GM18951 (cell line): Measurements from ENCODE around the gene ACTR1B.
"Not testable (repeated sequence)": the region's sequence is repeated elsewhere in the genome, so short reads cannot be mapped to it uniquely, and the experiment has no call there.

Experiments used
- POLR2A ChIP-seq: IDR thresholded peaks from 4 replicates; pipeline ENCODE4 v1.6.1; 2011; ENCODE audit warnings: mild to moderate bottlenecking; ENCODE audit not compliant: insufficient read length, insufficient read depth; ENCODE audit errors: extremely low read depth
- in situ Hi-C: fragments of 300-500 bp; cut with MboI; formaldehyde crosslinking; loops from one replicate; pipeline ENCODE4 v1.12.0; 2022; ENCODE audit warnings: low sequenced_read_pairs, mixed read lengths, inconsistent platforms; ENCODE audit not compliant: unreplicated experiment

Gene ACTR1B

DNA sequence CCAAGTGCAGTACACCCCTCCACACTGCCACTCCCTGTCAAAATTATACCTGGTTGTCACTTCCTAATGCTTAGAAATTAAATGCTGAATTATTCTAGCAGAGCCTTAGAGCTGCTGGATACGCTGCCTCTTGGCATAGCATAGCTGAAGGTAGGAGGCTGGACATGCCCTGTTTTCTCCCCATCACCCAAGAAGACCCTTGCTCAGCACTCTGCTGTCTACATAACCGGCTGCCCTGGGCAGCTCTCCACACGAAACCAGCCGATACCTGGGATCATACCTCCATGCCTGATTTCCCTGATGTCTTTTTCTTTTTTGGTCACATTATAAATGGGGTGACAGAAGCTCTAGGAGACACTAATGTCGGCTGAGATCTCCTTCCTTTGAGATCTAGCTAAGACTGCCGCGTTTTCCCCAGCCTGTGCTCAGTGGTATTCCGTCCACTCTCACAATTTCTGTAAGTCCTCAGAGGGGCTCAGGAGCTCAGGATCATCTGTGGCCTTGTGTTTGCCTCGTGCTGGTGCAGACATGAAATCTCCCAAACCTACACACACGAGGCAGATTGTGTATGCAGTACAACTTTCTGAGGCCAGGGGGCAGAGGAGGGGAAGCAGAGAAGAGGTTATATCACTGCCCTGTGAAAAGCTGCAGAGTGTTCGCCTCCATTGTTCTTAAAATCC lies 36.1 kb upstream of the ACTR1B start:
- in situ Hi-C loops: no loop called here
- no peak for TF ChIP-seq POLR2A

DNA sequence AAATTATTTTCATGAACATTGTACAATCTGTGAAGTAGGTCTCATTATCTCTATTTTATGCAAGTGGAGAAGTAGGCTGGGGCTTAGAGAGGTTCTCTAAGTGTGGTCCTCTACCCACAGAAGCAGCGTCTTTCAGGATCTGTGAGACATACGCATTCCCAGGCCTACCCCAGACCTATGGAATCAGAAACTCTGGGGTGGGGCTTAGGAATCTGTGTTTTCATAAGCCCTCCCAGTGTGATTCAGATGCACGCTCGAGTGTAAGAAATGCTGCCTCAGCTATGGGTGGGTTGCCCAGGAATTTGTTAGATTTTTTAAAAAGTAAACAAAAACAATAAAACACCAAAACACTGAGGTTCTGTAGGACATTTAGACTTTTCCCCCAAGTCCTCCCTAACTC lies 34.7 kb upstream of the ACTR1B start:
- TF ChIP-seq POLR2A: no peak
- in situ Hi-C loops: no loop called here

DNA sequence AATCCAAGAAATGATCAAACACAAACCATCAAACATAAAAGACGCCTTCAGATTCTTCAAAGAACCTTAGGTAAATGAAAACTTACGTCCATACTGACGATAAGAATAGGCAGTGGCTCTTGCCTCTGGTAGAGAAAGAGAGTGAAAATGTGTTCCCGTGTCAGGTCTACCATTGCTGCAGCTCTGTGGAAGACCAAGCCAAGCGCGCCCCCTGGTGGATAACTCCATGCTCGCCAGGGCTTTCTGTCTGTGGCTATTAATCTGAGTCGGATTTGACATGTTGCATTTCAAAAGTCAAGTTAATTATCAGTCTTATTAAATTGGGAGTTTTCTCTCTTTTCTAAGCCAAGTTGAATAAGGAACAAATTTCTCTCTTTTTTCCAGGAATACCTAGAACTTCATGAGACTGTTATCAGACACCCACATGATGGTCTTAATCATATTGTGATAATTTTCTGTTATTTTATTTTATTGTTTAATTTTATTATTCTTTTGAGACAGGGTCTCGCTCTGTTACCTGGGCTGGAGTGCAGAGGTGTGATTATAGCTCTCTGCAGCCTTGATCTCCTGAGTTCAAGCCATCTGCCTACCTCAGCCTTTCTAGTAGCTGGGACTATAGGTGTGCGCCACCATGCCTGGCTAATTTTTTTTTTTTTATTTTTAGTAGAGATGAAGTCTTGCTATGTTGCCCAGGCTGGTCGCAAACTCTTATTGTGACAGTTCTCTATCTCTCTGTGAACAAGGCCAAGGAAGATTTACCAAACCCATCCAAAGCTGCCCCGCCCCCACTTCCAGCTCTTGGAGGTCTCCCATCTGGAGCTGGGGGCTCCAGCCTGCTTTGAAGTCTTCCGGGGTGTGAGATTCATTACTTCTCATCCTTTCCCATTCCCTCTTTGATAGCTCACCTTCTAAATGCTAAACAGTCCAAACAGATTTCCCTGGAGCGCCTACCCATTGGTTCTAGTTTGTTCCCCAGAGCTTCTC lies 33.7 kb upstream of the ACTR1B start:
- in situ Hi-C loops: no loop called here
- no peak for TF ChIP-seq POLR2A

GRCh38 chr2:97695744-97696143 lies 31.9 kb upstream of the ACTR1B start:
- in situ Hi-C loops: no loop called here
- TF ChIP-seq POLR2A: no peak

- TF ChIP-seq POLR2A: no peak
- in situ Hi-C loops: no loop called here
These were observed 29.6 kb upstream of the ACTR1B start for GRCh38 chr2:97693476-97693875.

GRCh38 chr2:97691166-97691565 lies 27.3 kb upstream of the ACTR1B start:
- in situ Hi-C loops: no loop called here
- no peak for TF ChIP-seq POLR2A

GRCh38 chr2:97688062-97688827 lies 24.4 kb upstream of the ACTR1B start:
- no peak for TF ChIP-seq POLR2A
- in situ Hi-C loops: no loop called here

GRCh38 chr2:97687235-97687634 lies 23.4 kb upstream of the ACTR1B start:
- in situ Hi-C loops: not testable (repeated sequence)

DNA sequence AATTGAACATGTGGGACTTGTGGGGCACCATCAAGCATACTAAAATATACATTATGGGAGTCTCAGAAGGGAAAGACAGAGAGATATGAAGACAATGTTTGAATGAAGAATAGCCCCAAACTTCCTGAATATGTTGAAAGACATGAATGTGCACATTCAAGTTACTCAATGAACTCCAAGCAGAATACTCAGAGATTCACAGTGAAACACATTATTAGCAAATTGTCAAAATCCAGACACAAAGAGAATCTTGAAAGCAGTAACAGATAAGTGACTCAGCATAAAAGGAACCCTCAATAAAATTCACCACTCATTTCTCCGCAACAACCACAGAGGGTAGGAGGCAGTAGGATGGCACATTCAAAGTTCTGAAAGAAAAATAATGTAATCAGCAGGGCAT lies 14.5 kb upstream of the ACTR1B start:
- no peak for TF ChIP-seq POLR2A
- in situ Hi-C loops: no loop called here

DNA sequence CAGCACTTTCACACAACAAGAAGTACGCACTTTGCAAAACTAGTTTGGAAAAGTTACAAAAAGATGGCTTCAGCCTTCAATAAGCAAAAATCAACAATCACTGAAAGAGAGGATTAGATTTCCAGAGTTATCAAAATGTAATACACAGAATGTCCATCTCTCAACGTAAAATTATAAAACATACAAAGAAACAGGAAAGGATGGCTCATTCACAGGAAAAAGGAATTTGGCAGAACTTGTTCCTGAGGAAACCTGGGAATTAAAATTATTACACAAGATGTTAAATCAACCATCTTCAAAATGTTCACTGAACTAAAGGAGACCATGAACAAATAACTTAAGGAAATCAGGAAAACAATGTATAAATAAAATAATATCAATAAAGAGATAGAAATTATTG lies 13.6 kb upstream of the ACTR1B start:
- TF ChIP-seq POLR2A: no peak

GRCh38 chr2:97676620-97677019 lies 12.8 kb upstream of the ACTR1B start:
- no peak for TF ChIP-seq POLR2A
- in situ Hi-C loops: no loop called here

More for the DNA sequence above, 13.6 kb upstream of the ACTR1B start:
- in situ Hi-C loops: no loop called here

DNA sequence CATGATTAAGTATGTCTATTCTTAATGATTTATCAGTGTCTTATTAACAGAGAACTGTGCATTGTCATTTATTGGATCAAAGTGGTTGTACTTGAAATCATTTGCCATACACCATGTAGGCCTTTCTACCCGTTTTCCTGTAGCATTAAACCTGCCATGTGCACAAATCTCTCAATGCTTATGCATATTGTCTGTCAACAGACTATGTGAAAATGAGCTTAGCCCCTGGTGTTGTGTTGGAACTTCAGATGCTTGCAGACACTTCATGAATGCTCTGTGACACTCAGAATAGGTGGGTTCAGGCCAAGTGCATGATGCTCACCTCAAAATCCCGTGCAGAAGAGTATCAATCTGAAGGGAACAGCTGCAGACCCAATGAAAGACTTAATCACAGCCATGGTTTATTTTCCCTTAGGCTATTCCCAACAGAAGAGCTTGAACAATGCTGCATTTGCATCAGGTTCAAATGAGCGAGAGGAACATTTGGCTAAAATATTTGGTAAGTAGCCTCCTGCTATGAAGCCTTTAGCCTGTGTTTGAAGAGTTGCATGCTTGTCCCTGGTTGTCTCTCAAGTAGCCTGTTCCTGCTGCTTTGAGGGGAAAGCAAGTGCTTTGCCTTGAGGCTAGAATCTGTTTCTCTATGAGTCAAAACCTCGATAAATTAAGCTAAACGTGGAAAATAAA lies 11.7 kb upstream of the ACTR1B start:
- in situ Hi-C loops: no loop called here
- no peak for TF ChIP-seq POLR2A

DNA sequence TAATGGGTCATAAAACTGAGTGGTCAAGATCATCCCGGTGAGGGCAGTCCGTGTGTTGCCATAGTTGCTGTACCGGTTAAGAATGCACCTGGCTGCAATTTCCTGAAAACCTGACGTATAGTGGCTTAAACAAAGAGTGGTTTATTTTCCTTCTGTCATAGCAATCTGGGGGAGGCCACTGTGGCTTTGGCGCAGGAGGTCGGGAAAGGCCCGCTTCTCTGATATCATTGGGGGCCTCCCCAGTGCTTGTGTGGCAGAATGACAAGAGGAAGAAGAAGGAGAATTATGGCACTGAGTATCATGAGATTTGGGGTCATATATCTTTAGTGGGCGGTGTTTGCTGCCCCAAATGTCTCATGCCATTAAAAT lies 10.1 kb upstream of the ACTR1B start:
- in situ Hi-C loops: no loop called here

More for the DNA sequence above, 10.1 kb upstream of the ACTR1B start:
- no peak for TF ChIP-seq POLR2A
